ENCODE results near the gene PLVAP. TPM values are rescaled to one million over a fixed set of nuclear protein-coding genes. Genes with fewer than 3 reads are reported as not detected.

The PLVAP gene
- total and polyA plus RNA-seq, 9 of the 15 experiments (the other 6 are each of a cell fraction or from before 2014, with no cell fraction given): 0.09 to 0.84 (median 0.51) TPM; not detected in 4

- TF ChIP-seq ZBTB7A (IDR thresholded peaks at IDR 0.05; ENCODE audit: borderline replicate concordance, control insufficient read depth, low read depth, low read length) (no peak), CBFA2T3 (IDR thresholded peaks at IDR 0.05) (peak; percentile 77), ZFX (CRISPR knock-in tag; IDR thresholded peaks at IDR 0.05) (peak; percentile 89), TEAD1 (CRISPR knock-in tag; IDR thresholded peaks at IDR 0.05) (peak; percentile 46 to 79; a peak in 2 of 4 replicates), BHLHE40 (IDR thresholded peaks at IDR 0.05; ENCODE audit: low read length) (peak; percentile 81), SMARCA5 (IDR thresholded peaks at IDR 0.05) (0 out of 2 replicates have a peak, but pooled peaks have one; percentile 11), CREM (IDR thresholded peaks at IDR 0.05; ENCODE audit: low read depth) (peak; percentile 58), MXD1 (CRISPR knock-in tag; IDR thresholded peaks at IDR 0.05; ENCODE audit: borderline replicate concordance, poor library complexity, severe bottlenecking) (no peak), ETV5 (CRISPR knock-in tag; IDR thresholded peaks at IDR 0.05; ENCODE audit: low read depth) (peak; percentile 51; the same call in 1 of the 2 replicates), NFRKB (IDR thresholded peaks at IDR 0.05; ENCODE audit: low read depth) (peak; percentile 46; the same call in 1 of the 2 replicates), FOXK2 (conservative IDR thresholded peaks at IDR 0.05 in 1 of 2, IDR thresholded peaks at IDR 0.05 in 1 of 2; ENCODE audit: low read depth in 2 of 2) (peak; percentile 65 to 78), ZNF124 (CRISPR knock-in tag; IDR thresholded peaks at IDR 0.05) (no peak), HDAC8 (tag; IDR thresholded peaks at IDR 0.05) (peak; percentile 39; the same call in 1 of the 2 replicates), EHMT2 (IDR thresholded peaks at IDR 0.05) (no peak), VEZF1 (CRISPR knock-in tag; IDR thresholded peaks at IDR 0.05) (peak; percentile 53), BRD4 (IDR thresholded peaks at IDR 0.05) (no peak), HMGXB4 (CRISPR knock-in tag; IDR thresholded peaks at IDR 0.05) (no peak), ZNF586 (CRISPR knock-in tag; conservative IDR thresholded peaks at IDR 0.05) (no peak)
- TF ChIP-seq, protein P1, sequence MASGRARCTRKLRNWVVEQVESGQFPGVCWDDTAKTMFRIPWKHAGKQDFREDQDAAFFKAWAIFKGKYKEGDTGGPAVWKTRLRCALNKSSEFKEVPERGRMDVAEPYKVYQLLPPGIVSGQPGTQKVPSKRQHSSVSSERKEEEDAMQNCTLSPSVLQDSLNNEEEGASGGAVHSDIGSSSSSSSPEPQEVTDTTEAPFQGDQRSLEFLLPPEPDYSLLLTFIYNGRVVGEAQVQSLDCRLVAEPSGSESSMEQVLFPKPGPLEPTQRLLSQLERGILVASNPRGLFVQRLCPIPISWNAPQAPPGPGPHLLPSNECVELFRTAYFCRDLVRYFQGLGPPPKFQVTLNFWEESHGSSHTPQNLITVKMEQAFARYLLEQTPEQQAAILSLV (tag; IDR thresholded peaks at IDR 0.05): no peak
- TF ChIP-seq, protein P2, sequence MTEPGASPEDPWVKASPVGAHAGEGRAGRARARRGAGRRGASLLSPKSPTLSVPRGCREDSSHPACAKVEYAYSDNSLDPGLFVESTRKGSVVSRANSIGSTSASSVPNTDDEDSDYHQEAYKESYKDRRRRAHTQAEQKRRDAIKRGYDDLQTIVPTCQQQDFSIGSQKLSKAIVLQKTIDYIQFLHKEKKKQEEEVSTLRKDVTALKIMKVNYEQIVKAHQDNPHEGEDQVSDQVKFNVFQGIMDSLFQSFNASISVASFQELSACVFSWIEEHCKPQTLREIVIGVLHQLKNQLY (CRISPR knock-in tag; conservative IDR thresholded peaks at IDR 0.05): no peak
- TF ChIP-seq, protein P3, sequence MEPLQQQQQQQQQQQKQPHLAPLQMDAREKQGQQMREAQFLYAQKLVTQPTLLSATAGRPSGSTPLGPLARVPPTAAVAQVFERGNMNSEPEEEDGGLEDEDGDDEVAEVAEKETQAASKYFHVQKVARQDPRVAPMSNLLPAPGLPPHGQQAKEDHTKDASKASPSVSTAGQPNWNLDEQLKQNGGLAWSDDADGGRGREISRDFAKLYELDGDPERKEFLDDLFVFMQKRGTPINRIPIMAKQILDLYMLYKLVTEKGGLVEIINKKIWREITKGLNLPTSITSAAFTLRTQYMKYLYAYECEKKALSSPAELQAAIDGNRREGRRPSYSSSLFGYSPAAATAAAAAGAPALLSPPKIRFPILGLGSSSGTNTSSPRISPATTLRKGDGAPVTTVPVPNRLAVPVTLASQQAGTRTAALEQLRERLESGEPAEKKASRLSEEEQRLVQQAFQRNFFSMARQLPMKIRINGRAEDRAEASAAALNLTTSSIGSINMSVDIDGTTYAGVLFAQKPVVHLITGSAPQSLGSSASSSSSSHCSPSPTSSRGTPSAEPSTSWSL (CRISPR knock-in tag; IDR thresholded peaks at IDR 0.05; ENCODE audit: borderline replicate concordance): 0 out of 2 replicates have a peak, but pooled peaks have one; percentile 76
Measured at GRCh38 chr19:17305517-17306284, 71.4 kb downstream of the PLVAP start, which contains the start of gene MRPL34 (continued).

Measured in K562 (cell line).